Liver (tissue), 9 donors: Measurements from ENCODE around the gene DES. TPM values are rescaled to one million over a fixed set of nuclear protein-coding genes. Genes with fewer than 3 reads are reported as not detected.

ENCODE experiments used
- DNase-seq: peaks from one replicate; pipeline ENCODE4 v3.0.0-alpha.2; 2017; ENCODE audit warnings: low spot score
- H3K27ac ChIP-seq, 2 donors: one replicate each; pipeline ENCODE4 v1.7.0; 2013; ENCODE audit warnings: inconsistent platforms in 2 of 2, low read length in 2 of 2, control low read depth in 1 of 2, low read depth in 1 of 2, mild to moderate bottlenecking in 1 of 2
- H3K27me3 ChIP-seq, 4 donors: one replicate each; pipeline versions ENCODE4 v1.6.1 to v1.7.0; 2013; ENCODE audit warnings: low read length in 3 of 4, inconsistent platforms in 1 of 4, mild to moderate bottlenecking in 1 of 4, moderate library complexity in 1 of 4; ENCODE audit not compliant: control insufficient read depth in 4 of 4, insufficient read depth in 4 of 4
- H3K36me3 ChIP-seq, 4 donors: one replicate each; pipeline versions ENCODE4 v1.6.1 to v1.7.0; 2013; ENCODE audit warnings: low read length in 3 of 4, mild to moderate bottlenecking in 3 of 4, low read depth in 1 of 4, moderate library complexity in 1 of 4; ENCODE audit not compliant: control insufficient read depth in 4 of 4, insufficient read depth in 3 of 4
- H3K4me1 ChIP-seq, 4 donors: one replicate each; pipeline versions ENCODE4 v1.6.1 to v1.7.0; 2013; ENCODE audit warnings: low read length in 3 of 4, mild to moderate bottlenecking in 3 of 4, moderate library complexity in 1 of 4; ENCODE audit not compliant: control insufficient read depth in 4 of 4, insufficient read depth in 4 of 4
- H3K4me3 ChIP-seq, 3 donors: one replicate each; pipeline versions ENCODE4 v1.6.1 to v1.7.0; 2013; ENCODE audit warnings: low read length in 3 of 3, control low read depth in 1 of 3, low read depth in 1 of 3, mild to moderate bottlenecking in 1 of 3
- H3K9ac ChIP-seq, 2 donors: one replicate each; pipeline ENCODE4 v1.7.0; 2013; ENCODE audit warnings: low read length in 2 of 2, mild to moderate bottlenecking in 2 of 2, moderate library complexity in 2 of 2, control low read depth in 1 of 2, low read depth in 1 of 2
- H3K9me3 ChIP-seq, 4 donors: one replicate each; pipeline versions ENCODE4 v1.6.1 to v1.7.0; 2013; ENCODE audit warnings: low read length in 3 of 4; ENCODE audit not compliant: control insufficient read depth in 4 of 4
- ATF3 ChIP-seq: IDR thresholded peaks from 2 replicates; pipeline ENCODE4 v1.6.1; 2016; ENCODE audit warnings: antibody characterized with exemption
- CTCF ChIP-seq: fragments of 150-350 bp; IDR thresholded peaks from 2 replicates; pipeline ENCODE4 v1.5.1; 2017; ENCODE audit warnings: improper control_type of control experiment, low read depth, low read length; ENCODE audit not compliant: missing input control
- EGR1 ChIP-seq, 2 donors: IDR thresholded peaks; 2 replicates each; pipeline ENCODE4 v1.6.1; 2016 to 2018; ENCODE audit warnings: antibody characterized with exemption in 2 of 2, low read depth in 2 of 2
- FOXA1 ChIP-seq: IDR thresholded peaks from 2 replicates; pipeline ENCODE4 v1.6.1; 2016; ENCODE audit warnings: antibody characterized with exemption
- FOXA2 ChIP-seq: IDR thresholded peaks from 2 replicates; pipeline ENCODE4 v1.6.1; 2016; ENCODE audit warnings: antibody characterized with exemption
- GABPA ChIP-seq, 2 donors: IDR thresholded peaks in 1 of 2; conservative IDR thresholded peaks in 1 of 2; 2 replicates each; pipeline ENCODE4 v1.6.1; 2016; ENCODE audit warnings: antibody characterized with exemption in 2 of 2, mild to moderate bottlenecking in 1 of 2, moderate library complexity in 1 of 2
- HNF4G ChIP-seq: IDR thresholded peaks from 2 replicates; pipeline ENCODE4 v1.6.1; 2016; ENCODE audit warnings: antibody characterized with exemption
- MAX ChIP-seq: IDR thresholded peaks from 2 replicates; pipeline ENCODE4 v1.6.1; 2016; ENCODE audit warnings: antibody characterized with exemption
- NR2F2 ChIP-seq: IDR thresholded peaks from 2 replicates; pipeline ENCODE4 v1.6.1; 2016; ENCODE audit warnings: antibody characterized with exemption
- RAD21 ChIP-seq, 2 donors: IDR thresholded peaks; 2 replicates each; pipeline ENCODE4 v1.6.1; 2016; ENCODE audit warnings: antibody characterized with exemption in 2 of 2, mild to moderate bottlenecking in 2 of 2
- REST ChIP-seq: IDR thresholded peaks from 2 replicates; pipeline ENCODE4 v1.6.1; 2016; ENCODE audit warnings: antibody characterized with exemption, mild to moderate bottlenecking
- RXRA ChIP-seq, 2 donors: IDR thresholded peaks; 2 replicates each; pipeline ENCODE4 v1.6.1; 2017 to 2018; ENCODE audit warnings: antibody characterized with exemption in 2 of 2, mild to moderate bottlenecking in 1 of 2
- YY1 ChIP-seq: IDR thresholded peaks from 2 replicates; pipeline ENCODE4 v1.6.1; 2016; ENCODE audit warnings: antibody characterized with exemption, mild to moderate bottlenecking
- ZBTB33 ChIP-seq: IDR thresholded peaks from 2 replicates; pipeline ENCODE4 v1.6.1; 2016; ENCODE audit warnings: antibody characterized with exemption
- WGBS: extraction: QIAGEN DNeasy Blood & Tissue Kit; methylation state at CpG from one replicate; pipeline ENCODE4 v1.1.7; 2013; 5-methylcytosine and 5-hydroxymethylcytosine counted together
- polyA plus RNA-seq, 2 donors: library from polyadenylated mRNA; stranded (reverse) in 1 of 2; unstranded in 1 of 2; fragments of 200-250 nt in 1 of 2; fragments of >200 nt in 1 of 2; fragmentation: Nextera tagmentation in 1 of 2; extraction: Ambion mirVana in 1 of 2; gene quantifications; one replicate each; pipeline versions ENCODE4 v1.2.1 to v1.2.3, GENCODE V29; 2013 to 2015
- total RNA-seq, 2 donors: library from RNA; depleted of rRNA; stranded (reverse); fragments of >200 nt; gene quantifications; one replicate each; pipeline ENCODE4 v1.2.3, GENCODE V29; 2014
- donor health status: healthy.
- donor health status: healthy.
- donor health status: healthy.
- donor health status: healthy.
- donor health status: healthy.

Gene DES
- total and polyA plus RNA-seq, 4 donors, result 0.15 to 50.0 (median 3.2) TPM

- TF ChIP-seq ZBTB33 (no peak), RXRA (IDR thresholded peaks at IDR 0.05) (no peak), YY1 (no peak), REST (no peak), FOXA2 (no peak)
Measured at GRCh38 chr2:219434468-219434717, 16.2 kb downstream of the DES start (continued).

GRCh38 chr2:219434718-219435525 is 16.7 kb downstream of the DES start, which contains the start of gene SPEG:
Gene SPEG (plus strand): TSS chr2:219434843. CDS start chr2:219434978, 135 bp downstream.
- WGBS, result 11% methylated on average over 77 of the region's 77 CpGs
- no peak within 1 kb of the TSS for H3K9ac ChIP-seq
- DNase-seq, result no peak
- TF ChIP-seq HNF4G (no peak), GABPA (IDR thresholded peaks at IDR 0.05 in 1 of 2, conservative IDR thresholded peaks at IDR 0.05 in 1 of 2) (no peak), RAD21 (IDR thresholded peaks at IDR 0.05) (no peak), FOXA2 (no peak), RXRA (IDR thresholded peaks at IDR 0.05) (no peak), ATF3 (no peak), YY1 (no peak), MAX (no peak)
- peaks cover 0 to 7% (median 4%) of the 10 kb centered on the region in 4 donors for H3K27me3 ChIP-seq
- H3K27ac ChIP-seq, result no peak within 1 kb of the TSS
- peaks cover 0 to 5% (median 2%) of the 10 kb centered on the region in 4 donors for H3K4me1 ChIP-seq
- no peaks in the 10 kb centered on the region for H3K36me3 ChIP-seq
- no peaks in the 10 kb centered on the region for H3K9me3 ChIP-seq
- peak within 1 kb of the TSS in 1 of 3 donors; percentile 16 for H3K4me3 ChIP-seq

GRCh38 chr2:219435701-219436100 is 17.5 kb downstream of the DES start:
- H3K9me3 ChIP-seq, result no peaks in the 10 kb centered on the region
- no peaks in the 10 kb centered on the region for H3K36me3 ChIP-seq
- H3K27ac ChIP-seq, result no peak overlapping the region
- no peak overlapping the region for H3K4me3 ChIP-seq
- DNase-seq, result no peak
- 88% methylated on average over 6 of the region's 6 CpGs for WGBS
- no peak overlapping the region for H3K9ac ChIP-seq
- H3K4me1 ChIP-seq, result peaks cover 0 to 5% (median 2%) of the 10 kb centered on the region in 4 donors
- H3K27me3 ChIP-seq, result peaks cover 0 to 9% (median 4%) of the 10 kb centered on the region in 4 donors
- TF ChIP-seq EGR1 (IDR thresholded peaks at IDR 0.05; ENCODE audit: low read depth in 2 of 2) (no peak), REST (no peak), NR2F2 (no peak), GABPA (IDR thresholded peaks at IDR 0.05 in 1 of 2, conservative IDR thresholded peaks at IDR 0.05 in 1 of 2) (no peak), FOXA1 (no peak), ZBTB33 (no peak), FOXA2 (no peak), ATF3 (no peak), CTCF (no peak)
